H1 (cell line): ENCODE measurements around the gene COL6A1. TPM values are rescaled to one million over a fixed set of nuclear protein-coding genes. Genes with fewer than 3 reads are reported as not detected.

Experiments used
- CTCF ChIA-PET: fragments of 300-600 bp; sonication (Branson Sonifier 250); formaldehyde crosslinking; loops from one replicate; lab custom pipeline; 2021; ENCODE audit not compliant: partially characterized antibody; lab: Charles Lee
- POLR2A ChIA-PET: fragments of 300-600 bp; sonication (Branson Sonifier 250); formaldehyde crosslinking; loops from one replicate; lab custom pipeline; 2021; ENCODE audit warnings: inconsistent platforms; ENCODE audit not compliant: partially characterized antibody; lab: Charles Lee
- DNase-seq, 2 experiments: peaks; one replicate each; pipeline versions ENCODE4 v3.0.0 to v3.0.0-alpha.2; 2010 to 2022; ENCODE audit warnings: low spot score in 2 of 2, low read depth in 1 of 2, mixed read lengths in 1 of 2
- FAIRE-seq: peaks from 2 replicates; lab custom pipeline; 2011; peaks lifted over from hg19 to GRCh38; lab: Jason Lieb, UNC
- H2AFZ ChIP-seq: 2 replicates; pipeline ENCODE4 v1.8.1; 2012; ENCODE audit warnings: low read length, inconsistent platforms
- H2AK5ac ChIP-seq: 2 replicates; pipeline ENCODE4 v1.6.1; 2013; ENCODE audit warnings: low read depth, low read length
- H2BK120ac ChIP-seq: replicated peaks from 2 replicates; pipeline ENCODE3; 2013; ENCODE audit warnings: low read depth, low read length, inconsistent platforms
- H2BK12ac ChIP-seq: 2 replicates; pipeline ENCODE4 v1.6.1; 2013; ENCODE audit warnings: low read depth, low read length
- H2BK15ac ChIP-seq: 2 replicates; pipeline ENCODE4 v1.6.1; 2013; ENCODE audit warnings: low read length
- H2BK20ac ChIP-seq: 2 replicates; pipeline ENCODE4 v1.6.1; 2013; ENCODE audit warnings: low read length
- H2BK5ac ChIP-seq: 2 replicates; pipeline ENCODE4 v1.6.1; 2013; ENCODE audit warnings: low read depth, low read length
- H3K14ac ChIP-seq: 2 replicates; pipeline ENCODE4 v1.6.1; 2013; ENCODE audit warnings: inconsistent platforms; ENCODE audit not compliant: insufficient read length
- H3K18ac ChIP-seq: 2 replicates; pipeline ENCODE4 v1.6.1; 2013; ENCODE audit warnings: low read length; ENCODE audit errors: extremely low read depth
- H3K23ac ChIP-seq: 2 replicates; pipeline ENCODE4 v1.6.1; 2013; ENCODE audit warnings: inconsistent platforms; ENCODE audit not compliant: insufficient read length
- H3K23me2 ChIP-seq: 2 replicates; pipeline ENCODE4 v1.6.1; 2013; ENCODE audit warnings: low read depth, low read length
- H3K27ac ChIP-seq: 2 replicates; pipeline ENCODE4 v1.6.1; 2011; ENCODE audit warnings: low read depth, low read length, inconsistent platforms
- H3K27me3 ChIP-seq, 4 experiments: replicated peaks in 1 of 4; 1 replicate in 1 of 4; 2 replicates in 3 of 4; pipeline versions ENCODE4 v1.6.1 to v1.8.1; 2011 to 2013; ENCODE audit warnings: low read length in 3 of 4, mild to moderate bottlenecking in 3 of 4, inconsistent platforms in 2 of 4, mixed read lengths in 2 of 4, moderate library complexity in 1 of 4; ENCODE audit not compliant: control insufficient read depth in 3 of 4, insufficient read depth in 3 of 4; ENCODE audit errors: extremely low read depth in 1 of 4
- H3K36me3 ChIP-seq, 4 experiments: 2 replicates each; pipeline versions ENCODE4 v1.6.1 to v1.8.1; 2011 to 2013; ENCODE audit warnings: mild to moderate bottlenecking in 4 of 4, low read length in 3 of 4, moderate library complexity in 2 of 4, control low read depth in 1 of 4, inconsistent platforms in 1 of 4; ENCODE audit not compliant: insufficient read depth in 4 of 4, control insufficient read depth in 2 of 4
- H3K4ac ChIP-seq: replicated peaks from 2 replicates; pipeline ENCODE3; 2013; ENCODE audit warnings: low read length, low read depth, mixed read lengths, inconsistent platforms; ENCODE audit not compliant: insufficient read length
- H3K4me1 ChIP-seq, 4 experiments: replicated peaks in 1 of 4; 1 replicate in 1 of 4; 2 replicates in 3 of 4; pipeline versions ENCODE4 v1.6.1 to v1.8.1; 2011 to 2013; ENCODE audit warnings: low read length in 3 of 4, inconsistent platforms in 2 of 4, mixed read lengths in 1 of 4; ENCODE audit not compliant: insufficient read depth in 4 of 4, control insufficient read depth in 3 of 4
- H3K4me2 ChIP-seq, 2 experiments: 2 replicates each; pipeline versions ENCODE4 v1.6.1 to v1.8.1; 2011 to 2013; ENCODE audit warnings: low read depth in 2 of 2, low read length in 2 of 2, control low read depth in 1 of 2, inconsistent platforms in 1 of 2, mild to moderate bottlenecking in 1 of 2; ENCODE audit not compliant: insufficient read depth in 1 of 2
- H3K4me3 ChIP-seq, 4 experiments: fragments of 200-600, 300-600 bp in 1 of 4; sonication (generic), shearing (Covaris generic), sonication (Bioruptor Twin) in 1 of 4; 2 replicates each; pipeline versions ENCODE4 v1.5.1 to v1.8.1; 2011 to 2016; ENCODE audit warnings: low read length in 4 of 4, low read depth in 3 of 4, control low read depth in 2 of 4, inconsistent platforms in 2 of 4, mild to moderate bottlenecking in 2 of 4, mixed read lengths in 1 of 4, moderate library complexity in 1 of 4; ENCODE audit not compliant: insufficient read depth in 2 of 4; ENCODE audit errors: extremely low read depth in 1 of 4
- H3K56ac ChIP-seq: replicated peaks from 2 replicates; pipeline ENCODE3; 2013; ENCODE audit warnings: low read depth, mild to moderate bottlenecking, mixed read lengths, low read length, inconsistent platforms; ENCODE audit not compliant: insufficient read length
- H3K79me1 ChIP-seq: 2 replicates; pipeline ENCODE4 v1.6.1; 2013; ENCODE audit warnings: low read depth, low read length, control low read depth
- H3K79me2 ChIP-seq, 2 experiments: 2 replicates each; pipeline versions ENCODE4 v1.6.1 to v1.8.1; 2012 to 2013; ENCODE audit warnings: low read length in 2 of 2, mild to moderate bottlenecking in 2 of 2, inconsistent platforms in 1 of 2; ENCODE audit not compliant: insufficient read depth in 2 of 2, control insufficient read depth in 1 of 2
- H3K9ac ChIP-seq, 4 experiments: replicated peaks in 1 of 4; 1 replicate in 1 of 4; 2 replicates in 3 of 4; pipeline versions ENCODE4 v1.6.1 to v1.8.1; 2011 to 2013; ENCODE audit warnings: low read depth in 3 of 4, low read length in 3 of 4, control low read depth in 2 of 4, mild to moderate bottlenecking in 2 of 4, moderate library complexity in 2 of 4, inconsistent platforms in 1 of 4; ENCODE audit errors: extremely low read depth in 1 of 4
- H3K9me3 ChIP-seq, 2 experiments: 2 replicates each; pipeline versions ENCODE4 v1.6.1 to v1.8.1; 2012 to 2013; ENCODE audit warnings: mild to moderate bottlenecking in 2 of 2, moderate library complexity in 2 of 2, control low read depth in 1 of 2, inconsistent platforms in 1 of 2, low read depth in 1 of 2, low read length in 1 of 2, mixed read lengths in 1 of 2; ENCODE audit not compliant: insufficient read depth in 2 of 2
- H4K20me1 ChIP-seq, 2 experiments: replicated peaks in 1 of 2; 2 replicates each; pipeline versions ENCODE3 to v1.8.1; 2011 to 2013; ENCODE audit warnings: inconsistent platforms in 2 of 2, low read length in 2 of 2, mild to moderate bottlenecking in 1 of 2; ENCODE audit not compliant: insufficient read depth in 2 of 2, control insufficient read depth in 1 of 2
- H4K5ac ChIP-seq: 2 replicates; pipeline ENCODE4 v1.6.1; 2013; ENCODE audit warnings: low read length, low read depth, mixed read lengths, inconsistent platforms; ENCODE audit not compliant: insufficient read length
- H4K8ac ChIP-seq: 2 replicates; pipeline ENCODE4 v1.8.0; 2013; ENCODE audit warnings: mild to moderate bottlenecking, moderate library complexity, low read length, inconsistent platforms; ENCODE audit not compliant: insufficient read depth; ENCODE audit errors: extremely low read depth
- H4K91ac ChIP-seq: replicated peaks from 2 replicates; pipeline ENCODE3; 2013; ENCODE audit warnings: low read length, mixed read lengths, inconsistent platforms; ENCODE audit not compliant: insufficient read length
- GABPA ChIP-seq: IDR thresholded peaks from 2 replicates; pipeline ENCODE4 v1.6.1; 2011; ENCODE audit warnings: mild to moderate bottlenecking, low read length, moderate library complexity, borderline replicate concordance; ENCODE audit not compliant: insufficient read depth
- KDM4A ChIP-seq: IDR thresholded peaks from one replicate; pipeline ENCODE4 v1.7.1; 2012; ENCODE audit warnings: low read depth, mild to moderate bottlenecking, moderate library complexity, low read length, inconsistent platforms; ENCODE audit not compliant: severe bottlenecking
- POLR2A ChIP-seq, 2 experiments: IDR thresholded peaks; 1 replicate in 1 of 2; 2 replicates in 1 of 2; pipeline ENCODE4 v1.6.1; 2011; ENCODE audit warnings: low read depth in 2 of 2, low read length in 2 of 2, mild to moderate bottlenecking in 2 of 2; ENCODE audit errors: control extremely low read depth in 1 of 2
- POU5F1 ChIP-seq: IDR thresholded peaks from 2 replicates; pipeline ENCODE4 v1.6.1; 2011; ENCODE audit warnings: low read depth, mild to moderate bottlenecking, low read length, moderate library complexity
- RNF2 ChIP-seq: fragments of 200-900, 300-1000 bp; sonication (generic); IDR thresholded peaks from 2 replicates; pipeline ENCODE4 v1.7.1; 2016; ENCODE audit warnings: borderline replicate concordance, low read depth, mild to moderate bottlenecking, antibody characterized with exemption, low read length; ENCODE audit not compliant: poor library complexity, severe bottlenecking; ENCODE audit errors: missing control alignments
- SAP30 ChIP-seq: fragments of 300-600 bp; sonication (generic); IDR thresholded peaks from 2 replicates; pipeline ENCODE4 v1.7.1; 2012; ENCODE audit warnings: low read length, moderate library complexity, mild to moderate bottlenecking, inconsistent platforms; ENCODE audit not compliant: insufficient read depth, insufficient replicate concordance
- SP2 ChIP-seq: IDR thresholded peaks from 2 replicates; pipeline ENCODE4 v1.6.1; 2012; ENCODE audit warnings: mild to moderate bottlenecking, low read length, inconsistent platforms
- SP4 ChIP-seq: IDR thresholded peaks from 2 replicates; pipeline ENCODE4 v1.6.1; 2012; ENCODE audit warnings: low read length, inconsistent platforms
- WGBS, 2 experiments: shearing (Covaris generic) in 1 of 2; methylation state at CpG; one replicate each; pipeline versions ENCODE4 v1.1.6 to v1.1.7; 2013 to 2015; ENCODE audit warnings: low lambda C conversion rate in 2 of 2, mixed read lengths in 2 of 2, inconsistent platforms in 1 of 2, low coverage in 1 of 2, missing lambda C conversion rate in 1 of 2; ENCODE audit not compliant: insufficient replicate concordance in 2 of 2, insufficient coverage in 1 of 2, insufficient read length in 1 of 2; ENCODE audit errors: extremely low coverage in 1 of 2, missing lambda C conversion rate in 1 of 2; 5-methylcytosine and 5-hydroxymethylcytosine counted together
- polyA plus RNA-seq, 7 experiments: library from polyadenylated mRNA; depleted of rRNA in 3 of 7; stranded (reverse) in 5 of 7; unstranded in 2 of 7; fragments of >200 nt in 5 of 7; fragments of 200-250 nt in 2 of 7; gene quantifications; 1 replicate in 5 of 7; 2 replicates in 1 of 7; 4 replicates in 1 of 7; pipeline versions ENCODE4 v1.2.1 to v1.2.3, GENCODE V29; 2011 to 2013; ENCODE audit warnings: missing spikeins in 2 of 7, mixed read lengths in 2 of 7
- total RNA-seq: library from RNA; stranded (reverse); fragmentation: NEBNext Ultra II Directional; extraction: Animal tissue kit (Norgen Biotek cat#: 25700); gene quantifications from 2 replicates; pipeline ENCODE4 v1.2.1, GENCODE V29; 2021

Gene COL6A1
- total and polyA plus RNA-seq, 2 of the 8 experiments (the other 6 are each of a cell fraction or from before 2014, with no cell fraction given): 100 to 115 TPM

DNA sequence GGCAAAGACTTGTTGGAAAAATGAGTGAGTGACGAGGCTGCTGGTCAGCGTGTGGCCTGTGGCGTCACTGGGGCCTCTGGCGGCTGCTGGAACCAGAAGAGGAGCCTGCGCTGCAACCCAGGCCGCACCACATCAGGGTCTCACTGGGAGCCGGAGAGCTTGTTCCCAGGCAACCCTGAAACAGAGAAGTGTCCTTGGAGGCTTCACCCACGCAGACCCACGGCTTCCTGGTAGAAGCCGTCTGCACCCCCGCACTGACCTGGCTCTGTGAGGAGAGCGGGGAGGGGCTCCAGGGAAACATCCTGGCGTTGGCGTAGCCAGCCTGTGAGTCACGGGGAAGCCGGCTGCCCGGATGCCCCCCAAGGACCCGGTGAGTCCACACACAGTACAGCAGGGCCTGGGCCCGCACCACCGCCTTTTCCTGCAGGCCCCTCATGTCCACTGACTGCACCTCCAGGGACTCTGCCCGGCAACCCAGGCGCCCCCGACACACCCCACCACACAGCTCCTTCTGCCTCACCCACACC, 57.4 kb downstream of the COL6A1 start:
- H3K4me1 ChIP-seq: peaks cover 0 to 3% (median 0%) of the 10 kb centered on the region in 4 experiments; a peak in 3 of 7 replicates
- H3K79me1 ChIP-seq: no peaks in the 10 kb centered on the region
- H3K18ac ChIP-seq: no peak overlapping the region
- no peak overlapping the region for H3K4me2 ChIP-seq
- H3K9me3 ChIP-seq: no peaks in the 10 kb centered on the region
- no peak overlapping the region for H3K56ac ChIP-seq
- H2BK12ac ChIP-seq: no peak overlapping the region
- H4K8ac ChIP-seq: peak overlapping the region; percentile 43; the same call in 1 of the 2 replicates
- POLR2A ChIA-PET: interaction anchor here (0.5 kb wide), 1 partner anchor 103 kb away, joined by 3 read pairs; no protein-coding TSS in a partner anchor
- H3K9ac ChIP-seq: no peak overlapping the region
- H3K23ac ChIP-seq: no peak overlapping the region
- peak in 1 of 2 experiments; percentile 46 for DNase-seq
- no peak overlapping the region for H3K4me3 ChIP-seq
- no peak overlapping the region for H3K27ac ChIP-seq
- no peak overlapping the region for H3K4ac ChIP-seq
- no peak overlapping the region for H4K5ac ChIP-seq
- no peak overlapping the region for H4K91ac ChIP-seq
- no peak overlapping the region for H2BK20ac ChIP-seq
- H2AK5ac ChIP-seq: no peak overlapping the region
- no peak overlapping the region for H2AFZ ChIP-seq
- peak; percentile 34; the same call in 1 of the 2 replicates for TF ChIP-seq GABPA
- TF ChIP-seq RNF2: no peak
- no peak for TF ChIP-seq SP4
- no peak for TF ChIP-seq SAP30
- TF ChIP-seq POLR2A (IDR thresholded peaks at IDR 0.05; ENCODE audit: control extremely low read depth in 1 of 2, low read depth in 2 of 2, low read length in 2 of 2): no peak
- TF ChIP-seq SP2: no peak
- no peak for TF ChIP-seq POU5F1
- no peak for TF ChIP-seq KDM4A
- CTCF ChIA-PET: interaction anchor here (1.0 kb wide), 1 partner anchor 19 kb away, joined by 3 read pairs; no protein-coding TSS in a partner anchor
- H3K14ac ChIP-seq: no peak overlapping the region
- no peaks in the 10 kb centered on the region for H3K36me3 ChIP-seq
- no peak overlapping the region for H2BK120ac ChIP-seq
- peaks cover 4% of the 10 kb centered on the region; the same call in 1 of the 2 replicates for H3K23me2 ChIP-seq
- no peaks in the 10 kb centered on the region for H4K20me1 ChIP-seq
- H3K79me2 ChIP-seq: no peaks in the 10 kb centered on the region
- no peak overlapping the region for H2BK5ac ChIP-seq
- H2BK15ac ChIP-seq: no peak overlapping the region
- H3K27me3 ChIP-seq: no peaks in the 10 kb centered on the region
- 89% methylated on average over 19 of the region's 23 CpGs; no CpG with 5 or more reads in 1 of the 2 experiments for WGBS, 2 experiments
- no peak for FAIRE-seq
